ENCODE measurements around the gene DCP1A. TPM values are rescaled to one million over a fixed set of nuclear protein-coding genes. Genes with fewer than 3 reads are reported as not detected.

Gene DCP1A
- total and polyA plus RNA-seq, 9 of the 15 experiments (the other 6 are each of a cell fraction or from before 2014, with no cell fraction given), result 6.6 to 33.7 (median 13.3) TPM

DNA sequence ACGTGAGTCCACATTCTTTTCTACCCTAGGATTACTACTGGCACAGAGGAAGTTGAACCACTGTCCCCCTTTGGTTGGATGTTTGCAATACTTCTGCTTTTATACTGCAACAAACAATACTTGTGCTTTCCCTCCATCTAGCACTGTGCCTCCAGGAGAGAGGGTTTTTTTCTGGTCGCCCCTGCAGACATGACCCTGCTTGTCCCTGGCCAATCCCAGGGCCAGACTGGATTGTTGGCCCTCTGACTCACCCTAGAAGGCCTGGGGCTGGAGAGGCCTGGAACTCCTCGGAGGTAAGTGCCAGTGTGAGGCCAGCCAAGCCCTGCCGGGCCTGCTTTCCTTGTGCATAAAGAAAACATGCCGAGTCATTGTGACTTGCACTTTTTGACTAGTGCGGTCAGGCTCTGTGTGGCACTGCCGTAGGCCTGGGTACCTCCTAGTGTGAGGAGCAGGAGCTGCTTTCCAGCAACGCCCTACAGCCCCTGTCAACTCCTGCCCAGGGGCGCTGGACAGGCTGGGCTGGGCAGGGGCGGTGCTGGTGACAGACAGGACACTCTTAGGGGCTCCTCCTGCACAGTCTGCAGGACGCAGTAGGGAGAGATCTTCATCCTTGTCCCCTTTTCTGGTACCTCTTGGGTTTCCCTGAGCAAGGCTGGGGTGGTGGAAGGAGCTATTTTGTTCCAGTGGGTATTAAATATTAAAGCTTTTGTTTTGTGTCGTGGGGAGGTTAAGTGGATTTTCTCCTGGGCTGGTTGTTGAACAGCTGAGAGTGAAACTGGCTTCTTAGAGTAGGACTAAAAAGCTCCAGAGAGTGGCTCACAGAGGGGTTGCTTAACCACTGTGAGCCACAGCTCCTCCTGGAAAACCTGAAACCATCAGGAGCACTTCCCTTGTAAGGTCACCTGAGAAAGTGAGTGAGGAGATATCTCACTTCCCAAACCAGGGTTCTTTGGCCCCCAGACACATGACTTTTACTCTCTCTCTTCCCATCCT is 77.2 kb downstream of the DCP1A start (continued):
- TF ChIP-seq ID3 (CRISPR knock-in tag; IDR thresholded peaks at IDR 0.05) (no peak), ID3 (tag; IDR thresholded peaks at IDR 0.05) (peak; percentile 89), THRAP3 (IDR thresholded peaks at IDR 0.05; ENCODE audit: borderline replicate concordance) (no peak), TRIM28 (IDR thresholded peaks at IDR 0.05) (0 out of 2 replicates have a peak, but pooled peaks have one; percentile 52), MBD1 (CRISPR knock-in tag; IDR thresholded peaks at IDR 0.05) (no peak), RBM17 (IDR thresholded peaks at IDR 0.05; ENCODE audit: borderline replicate concordance, low read depth, low read length) (no peak), ELF2 (CRISPR knock-in tag; IDR thresholded peaks at IDR 0.05) (peak; percentile 51; the same call in 1 of the 2 replicates), TAF7 (tag; IDR thresholded peaks at IDR 0.05) (peak; percentile 63), CTBP1 (IDR thresholded peaks at IDR 0.05; ENCODE audit: borderline replicate concordance) (peak; percentile 78), HIVEP1 (CRISPR knock-in tag; IDR thresholded peaks at IDR 0.05) (0 out of 2 replicates have a peak, but pooled peaks have one; percentile 52), POLR3A (IDR thresholded peaks at IDR 0.05; ENCODE audit: borderline replicate concordance, extremely low read depth, insufficient read depth, insufficient read length) (no peak), ZNF384 (IDR thresholded peaks at IDR 0.05; ENCODE audit: low read depth, low read length) (0 out of 2 replicates have a peak, but pooled peaks have one; percentile 34), IRF9 (tag; IDR thresholded peaks at IDR 0.05) (peak; percentile 69), POLR3G (IDR thresholded peaks at IDR 0.05; ENCODE audit: extremely low read depth, insufficient read length, insufficient replicate concordance) (no peak), SMARCA4 (IDR thresholded peaks at IDR 0.05) (peak; percentile 86), ZNF24 (IDR thresholded peaks at IDR 0.05) (0 out of 2 replicates have a peak, but pooled peaks have one; percentile 37)
- TF ChIP-seq, protein P1, sequence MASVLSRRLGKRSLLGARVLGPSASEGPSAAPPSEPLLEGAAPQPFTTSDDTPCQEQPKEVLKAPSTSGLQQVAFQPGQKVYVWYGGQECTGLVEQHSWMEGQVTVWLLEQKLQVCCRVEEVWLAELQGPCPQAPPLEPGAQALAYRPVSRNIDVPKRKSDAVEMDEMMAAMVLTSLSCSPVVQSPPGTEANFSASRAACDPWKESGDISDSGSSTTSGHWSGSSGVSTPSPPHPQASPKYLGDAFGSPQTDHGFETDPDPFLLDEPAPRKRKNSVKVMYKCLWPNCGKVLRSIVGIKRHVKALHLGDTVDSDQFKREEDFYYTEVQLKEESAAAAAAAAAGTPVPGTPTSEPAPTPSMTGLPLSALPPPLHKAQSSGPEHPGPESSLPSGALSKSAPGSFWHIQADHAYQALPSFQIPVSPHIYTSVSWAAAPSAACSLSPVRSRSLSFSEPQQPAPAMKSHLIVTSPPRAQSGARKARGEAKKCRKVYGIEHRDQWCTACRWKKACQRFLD (CRISPR knock-in tag; IDR thresholded peaks at IDR 0.05), result peak; percentile 90
- TF ChIP-seq, protein P2, sequence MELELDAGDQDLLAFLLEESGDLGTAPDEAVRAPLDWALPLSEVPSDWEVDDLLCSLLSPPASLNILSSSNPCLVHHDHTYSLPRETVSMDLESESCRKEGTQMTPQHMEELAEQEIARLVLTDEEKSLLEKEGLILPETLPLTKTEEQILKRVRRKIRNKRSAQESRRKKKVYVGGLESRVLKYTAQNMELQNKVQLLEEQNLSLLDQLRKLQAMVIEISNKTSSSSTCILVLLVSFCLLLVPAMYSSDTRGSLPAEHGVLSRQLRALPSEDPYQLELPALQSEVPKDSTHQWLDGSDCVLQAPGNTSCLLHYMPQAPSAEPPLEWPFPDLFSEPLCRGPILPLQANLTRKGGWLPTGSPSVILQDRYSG (tag; conservative IDR thresholded peaks at IDR 0.05; ENCODE audit: low read depth), result peak; percentile 92

All from K562 (cell line).